GM21576 (cell line): ENCODE measurements around the gene ETV6.

Source experiments
- ATAC-seq: cut with Tn5 transposase; IDR thresholded peaks from one replicate; pipeline ENCODE4 v1.9.1; 2021; ENCODE audit warnings: mild to moderate bottlenecking, moderate library complexity; ENCODE audit not compliant: unreplicated experiment

The ETV6 gene

DNA sequence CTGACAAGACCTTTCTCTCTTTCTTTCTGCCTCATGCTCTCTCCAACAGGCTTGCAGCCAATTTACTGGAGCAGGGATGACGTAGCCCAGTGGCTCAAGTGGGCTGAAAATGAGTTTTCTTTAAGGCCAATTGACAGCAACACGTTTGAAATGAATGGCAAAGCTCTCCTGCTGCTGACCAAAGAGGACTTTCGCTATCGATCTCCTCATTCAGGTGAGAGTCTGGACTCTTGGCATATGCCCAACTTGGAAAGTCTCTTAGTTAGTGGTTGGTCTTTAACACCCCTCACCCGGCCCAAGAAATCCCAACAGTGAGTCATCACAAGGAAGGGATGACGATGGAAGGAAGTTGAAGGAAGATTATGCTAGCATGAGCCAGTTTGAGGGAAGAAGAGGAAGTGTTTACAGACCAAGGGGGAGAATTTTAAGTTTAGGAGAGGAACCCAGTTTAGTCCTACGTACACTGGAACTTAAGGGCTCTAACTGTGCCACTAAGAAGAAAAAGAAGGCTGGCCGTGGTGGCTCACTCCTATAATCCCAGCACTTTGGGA lies 189.7 kb downstream of the ETV6 start:
- no peak for ATAC-seq

DNA sequence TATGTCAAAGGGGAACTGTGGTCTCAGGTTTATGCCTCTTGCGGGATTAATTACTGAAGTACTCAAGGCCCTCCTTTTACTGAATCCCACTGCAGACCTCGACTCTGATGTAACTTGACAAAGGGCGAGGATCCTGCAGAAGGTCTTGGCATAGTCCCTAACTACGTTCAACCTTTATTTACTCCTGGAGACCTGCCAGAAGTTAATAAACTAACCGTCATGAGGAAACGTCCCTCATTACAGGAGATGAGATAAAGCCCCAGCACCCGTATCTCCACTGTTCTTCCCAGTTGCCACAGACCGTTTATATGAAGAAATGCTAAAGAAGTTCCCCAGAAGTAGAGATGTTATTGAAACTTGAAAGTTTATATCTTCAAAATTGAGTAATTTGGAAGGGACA lies 190.9 kb downstream of the ETV6 start:
- no peak for ATAC-seq

DNA sequence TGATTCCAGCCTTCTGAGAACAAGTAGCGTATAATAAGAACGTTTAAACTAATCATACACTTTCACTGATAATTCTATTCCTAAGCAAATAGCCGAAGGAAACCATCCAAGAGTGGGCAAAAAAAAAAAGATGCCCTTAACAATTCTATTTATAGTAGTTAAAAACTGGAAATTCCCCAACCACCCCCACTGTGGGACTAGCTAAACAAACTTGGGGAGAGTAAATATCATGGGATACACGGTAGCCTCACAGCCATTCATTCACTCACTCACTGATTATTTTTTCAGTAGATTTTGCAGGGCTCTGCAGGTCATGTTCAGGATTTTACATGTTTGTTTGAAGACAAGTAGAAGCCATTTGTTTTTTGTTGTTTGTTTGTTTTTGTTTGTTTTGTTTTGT lies 197.0 kb downstream of the ETV6 start:
- ATAC-seq: no peak

DNA sequence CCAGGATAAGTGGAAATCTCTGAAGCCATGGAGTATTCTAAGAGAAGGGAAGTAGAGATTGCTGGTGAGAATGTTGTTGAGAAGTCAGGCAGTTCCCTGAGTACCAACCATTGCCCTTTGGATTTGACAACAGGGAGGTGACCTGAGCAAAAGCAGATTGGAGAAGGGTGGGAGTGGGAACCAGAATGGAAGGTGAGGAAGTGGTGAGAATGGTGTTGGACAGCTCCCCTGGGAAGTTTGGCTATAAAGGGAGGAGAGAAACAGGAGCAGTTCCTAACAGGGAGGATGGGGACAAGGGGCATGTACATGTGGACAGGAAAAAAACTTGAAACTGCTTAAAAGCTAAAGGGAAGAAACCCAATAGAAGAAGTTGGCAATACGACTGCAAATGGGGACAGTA lies 198.1 kb downstream of the ETV6 start:
- no peak for ATAC-seq

DNA sequence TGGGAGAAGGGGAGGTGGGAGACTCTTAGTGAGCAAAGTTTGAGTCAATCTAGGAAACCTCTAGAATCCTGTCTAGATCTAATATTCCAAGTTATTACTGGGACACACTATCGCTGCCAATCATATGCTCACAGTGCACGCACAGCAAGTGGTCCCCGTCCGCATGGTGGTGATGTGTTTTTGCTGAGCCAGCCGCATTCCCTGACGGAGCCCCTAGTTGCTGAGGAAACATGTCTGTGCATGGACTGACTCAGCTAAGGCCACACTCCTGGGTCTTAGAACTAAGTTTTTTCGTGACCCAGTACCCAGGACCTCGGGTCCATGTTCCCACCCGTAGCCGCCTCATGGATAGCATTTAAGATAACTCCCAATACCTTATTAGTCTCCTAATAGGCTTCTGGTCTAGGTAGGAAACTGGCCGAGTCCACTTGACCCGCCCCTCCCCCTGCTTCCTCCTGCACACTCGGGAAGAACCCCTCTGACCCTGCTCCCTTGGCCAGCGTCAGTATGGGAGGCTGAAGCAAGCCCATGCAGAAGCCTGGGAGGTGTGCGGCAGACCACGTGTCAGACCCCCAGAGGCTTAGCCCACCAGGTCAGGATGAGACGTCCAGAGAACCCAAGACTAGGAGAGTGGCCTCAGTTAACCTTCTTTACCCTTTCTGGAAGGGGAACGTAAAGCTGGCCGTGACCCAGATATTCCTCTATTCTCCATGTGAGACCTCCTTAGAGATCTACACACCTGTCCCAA lies 200.5 kb downstream of the ETV6 start:
- no peak for ATAC-seq

DNA sequence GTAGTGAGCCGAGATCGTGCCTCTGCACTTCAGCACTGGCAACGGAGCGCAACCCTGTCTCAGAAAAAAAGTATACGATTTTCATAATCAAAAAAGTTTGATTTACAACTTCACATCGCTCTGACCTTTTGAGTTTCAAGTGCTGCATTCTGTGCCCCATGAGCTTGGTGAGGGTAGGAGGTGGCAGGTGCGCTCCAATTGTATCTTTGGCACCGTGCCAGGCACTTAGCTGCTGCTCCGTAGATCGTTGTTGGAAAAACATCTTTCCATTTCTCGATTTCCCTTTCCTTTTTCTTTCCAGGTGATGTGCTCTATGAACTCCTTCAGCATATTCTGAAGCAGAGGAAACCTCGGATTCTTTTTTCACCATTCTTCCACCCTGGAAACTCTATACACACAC lies 203.7 kb downstream of the ETV6 start:
- no peak for ATAC-seq

DNA sequence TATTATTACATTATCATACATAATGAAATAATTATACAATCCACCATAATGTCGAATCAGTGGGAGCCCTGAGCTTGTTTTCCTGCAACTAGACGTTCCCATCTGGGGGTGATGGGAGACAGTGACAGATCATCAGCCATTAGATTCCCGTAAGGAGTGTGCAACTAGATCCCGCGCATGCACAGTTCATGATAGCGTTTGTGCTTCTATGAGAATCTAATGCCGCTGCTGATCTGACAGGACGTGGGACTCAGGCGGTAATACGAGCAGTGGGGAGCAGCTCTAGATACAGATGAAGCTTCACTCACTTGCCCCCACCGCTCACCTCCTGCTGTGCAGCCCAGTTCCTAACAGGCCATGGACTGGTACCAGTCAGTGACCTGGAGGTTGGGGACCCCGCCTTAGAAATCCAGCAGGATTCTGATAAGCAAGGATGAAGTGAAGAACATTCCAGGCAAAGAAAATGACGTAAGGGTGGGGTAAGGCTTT lies 204.6 kb downstream of the ETV6 start:
- no peak for ATAC-seq

DNA sequence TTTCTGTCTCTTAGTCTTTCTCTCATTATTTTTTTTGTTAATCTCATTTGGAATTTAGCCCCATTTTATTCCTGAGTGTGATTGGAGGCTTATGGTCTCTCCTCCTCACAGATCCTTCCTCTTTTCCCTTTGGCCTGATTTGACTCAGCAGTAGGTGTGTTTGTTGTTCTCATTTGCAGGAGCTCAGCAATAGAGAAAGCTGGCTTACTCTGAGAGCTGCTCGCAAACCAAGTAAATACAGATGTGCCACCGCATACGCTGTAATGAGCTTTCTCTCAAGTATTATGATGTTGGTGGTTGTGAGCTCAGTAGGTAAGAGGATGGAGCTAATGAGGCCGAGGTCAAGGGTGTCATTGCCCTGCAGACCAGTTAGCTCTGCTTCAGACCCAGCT lies 206.5 kb downstream of the ETV6 start:
- ATAC-seq: peak; percentile 73

DNA sequence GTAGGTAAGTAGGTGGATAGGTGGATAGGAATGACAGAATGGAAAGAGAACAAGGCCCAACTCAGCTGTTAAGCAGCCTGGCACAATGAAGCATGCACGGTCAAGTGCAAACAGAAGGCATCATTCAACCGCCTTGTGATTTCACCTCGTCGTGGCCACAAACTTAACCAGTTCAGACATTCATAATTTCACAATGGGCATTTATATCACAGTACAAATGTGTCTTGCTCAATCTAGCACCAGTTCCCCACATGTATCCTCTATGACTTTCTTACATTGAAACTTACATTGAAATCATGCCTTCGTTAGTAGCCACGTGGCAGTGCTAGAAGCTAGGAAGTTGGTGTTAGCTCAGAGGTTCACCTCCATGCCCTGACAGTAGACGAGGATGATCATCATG lies 207.5 kb downstream of the ETV6 start:
- ATAC-seq: no peak

DNA sequence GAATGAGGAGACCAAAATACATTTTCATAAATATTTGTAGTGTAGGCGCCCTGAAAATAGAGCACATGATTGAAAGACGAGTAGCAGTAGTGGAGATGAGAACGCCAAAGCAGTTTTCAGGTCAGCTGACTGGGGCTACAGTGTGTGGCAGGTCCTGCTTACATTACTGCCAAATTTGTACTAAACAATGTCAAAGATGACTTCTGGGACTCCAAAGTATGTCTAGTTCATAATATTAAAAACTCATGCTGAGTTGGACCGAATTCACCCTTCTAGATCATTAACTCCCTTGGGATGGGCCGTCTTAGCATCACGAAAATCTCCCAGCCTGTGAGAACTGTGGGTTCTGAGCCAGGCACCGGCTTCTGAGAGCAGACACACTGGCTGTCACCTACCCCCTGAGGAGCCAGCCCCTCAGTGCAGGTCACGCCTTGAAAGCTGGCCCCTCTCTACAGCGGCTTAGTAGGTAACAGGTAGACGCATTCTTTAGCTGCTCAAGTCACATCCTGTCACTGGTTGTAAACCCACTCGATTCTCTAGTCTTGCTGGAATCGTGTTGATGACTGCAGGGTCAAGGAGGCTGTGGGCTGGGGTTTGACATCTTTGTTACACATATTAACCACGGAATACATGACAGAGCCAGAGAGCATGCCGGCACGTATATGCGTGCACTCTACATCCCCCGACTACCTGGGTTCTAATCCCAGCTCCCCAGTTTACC lies 210.4 kb downstream of the ETV6 start:
- ATAC-seq: no peak

DNA sequence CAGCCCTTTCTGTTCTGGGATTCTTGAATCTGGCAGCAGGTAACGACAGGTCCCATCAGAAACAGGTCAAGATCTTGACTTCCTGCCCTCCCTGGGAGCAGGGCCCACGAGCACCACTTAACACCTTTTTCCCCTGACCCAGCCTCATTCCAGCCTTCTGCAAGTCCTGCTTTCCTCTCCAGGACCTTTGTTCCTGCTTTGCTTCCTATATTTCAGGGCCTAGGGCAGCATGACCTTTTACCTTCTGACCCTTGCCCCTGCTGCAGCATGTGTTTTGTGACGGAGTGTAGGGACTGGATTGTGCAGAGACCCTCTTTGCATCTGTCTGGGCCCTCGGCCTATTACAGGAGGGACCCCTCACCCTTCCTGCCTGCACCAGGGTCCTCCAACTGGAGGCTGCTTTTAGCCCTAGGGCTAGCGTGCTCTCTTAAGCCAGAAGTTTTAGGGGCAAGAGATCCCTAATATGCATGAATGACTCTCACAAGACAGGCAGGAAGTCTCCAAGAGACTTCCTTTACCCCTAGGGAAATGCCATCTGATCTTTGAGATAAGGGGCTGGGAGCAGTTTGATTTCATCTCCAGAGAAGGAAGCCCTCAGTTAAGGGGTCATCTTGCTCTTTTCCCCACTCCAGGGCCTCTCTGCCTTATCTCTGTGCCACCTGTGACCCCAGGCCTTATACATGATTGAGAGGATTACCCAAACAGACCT lies 211.8 kb downstream of the ETV6 start:
- no peak for ATAC-seq

DNA sequence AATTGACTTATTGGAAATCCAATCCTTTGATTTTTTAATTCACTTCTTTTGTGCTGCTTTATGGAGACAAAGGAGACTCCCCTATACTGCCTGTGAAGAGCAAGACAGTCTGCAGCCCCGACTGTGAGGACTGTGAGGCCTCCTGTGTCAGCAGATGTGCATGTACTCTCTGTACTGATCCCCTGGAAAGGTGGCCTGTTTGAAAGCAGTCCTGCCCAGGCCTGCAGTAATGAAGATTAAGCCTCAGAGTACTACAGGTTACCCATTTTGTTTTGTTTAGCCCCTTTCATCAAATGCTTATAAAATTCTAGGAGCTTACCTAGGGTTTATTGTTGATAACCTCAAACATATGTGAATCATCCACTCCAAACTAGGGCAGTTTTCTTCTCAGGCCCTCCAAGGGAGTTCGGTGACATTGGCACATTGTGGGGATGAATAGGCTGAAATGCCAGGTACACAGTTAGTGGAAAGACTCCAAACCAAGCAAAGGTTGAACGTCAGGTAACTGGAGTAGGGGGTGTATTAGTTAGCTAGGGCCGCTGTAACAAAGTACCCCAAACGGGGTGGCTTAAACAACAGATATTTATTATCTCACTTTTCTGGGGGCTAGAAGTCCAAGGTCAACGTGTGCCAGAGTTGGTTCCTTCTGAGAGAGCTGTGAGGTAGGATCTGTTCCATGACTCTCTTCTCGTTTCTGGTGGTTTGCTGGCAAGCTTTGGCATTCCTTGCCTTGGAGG lies 212.6 kb downstream of the ETV6 start:
- no peak for ATAC-seq

DNA sequence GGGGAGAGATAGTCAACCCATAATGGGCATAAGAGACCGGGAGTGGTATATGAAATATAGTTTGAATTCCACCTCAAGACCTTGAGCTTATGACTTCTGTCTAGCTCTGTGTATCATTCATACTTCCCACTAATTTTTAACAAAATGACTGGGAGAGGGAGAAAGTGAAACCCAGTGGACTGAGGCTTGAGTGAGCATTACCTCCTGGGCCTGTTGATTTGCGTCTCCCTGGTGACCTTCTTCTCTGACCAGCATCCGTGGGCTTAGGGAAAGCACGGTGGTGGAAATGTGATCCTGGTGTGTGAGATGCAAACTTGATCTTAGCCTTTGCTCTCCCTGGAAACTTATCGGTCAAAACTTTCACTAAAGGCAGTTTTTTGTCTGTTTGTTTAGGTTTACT lies 213.3 kb downstream of the ETV6 start:
- no peak for ATAC-seq

DNA sequence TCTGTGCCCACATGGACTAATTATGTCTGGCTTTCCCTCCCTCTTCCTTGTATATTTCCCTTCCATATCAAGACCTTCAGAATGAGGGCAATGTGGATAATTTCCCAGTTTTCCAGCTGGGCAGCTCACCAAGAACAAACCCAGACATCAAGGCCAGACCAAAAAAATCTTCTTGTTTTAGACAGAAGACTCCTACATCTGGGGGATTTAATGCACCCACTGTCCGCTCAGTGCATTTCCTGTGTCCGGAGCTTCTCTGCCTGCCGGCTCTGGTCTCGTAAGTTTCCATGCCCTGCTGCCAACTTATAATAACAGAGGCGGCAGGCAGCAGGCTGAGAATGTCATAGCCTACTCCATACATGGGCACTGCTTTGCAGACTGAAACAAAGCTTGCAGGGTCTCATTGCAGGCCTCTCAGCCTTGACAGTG lies 214.0 kb downstream of the ETV6 start:
- ATAC-seq: no peak

DNA sequence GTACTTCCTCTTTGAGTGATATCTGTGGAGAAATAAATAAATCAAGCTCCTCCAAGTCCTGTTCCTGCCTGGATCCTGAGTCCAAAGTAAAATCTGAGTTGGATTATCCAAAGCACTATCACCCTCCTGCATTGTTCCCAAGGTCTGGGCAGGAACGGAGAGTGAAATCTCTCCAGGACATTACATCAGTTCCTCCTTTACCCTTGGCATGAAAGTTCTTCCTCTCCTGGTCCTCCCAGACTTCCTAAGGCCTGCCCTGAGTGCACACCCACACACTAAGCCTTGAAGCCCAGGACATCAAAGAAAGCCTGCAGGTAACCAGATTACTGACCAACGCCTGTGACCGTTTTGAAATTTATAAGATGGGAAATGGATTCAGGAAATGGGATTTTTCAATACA lies 214.5 kb downstream of the ETV6 start:
- no peak for ATAC-seq

DNA sequence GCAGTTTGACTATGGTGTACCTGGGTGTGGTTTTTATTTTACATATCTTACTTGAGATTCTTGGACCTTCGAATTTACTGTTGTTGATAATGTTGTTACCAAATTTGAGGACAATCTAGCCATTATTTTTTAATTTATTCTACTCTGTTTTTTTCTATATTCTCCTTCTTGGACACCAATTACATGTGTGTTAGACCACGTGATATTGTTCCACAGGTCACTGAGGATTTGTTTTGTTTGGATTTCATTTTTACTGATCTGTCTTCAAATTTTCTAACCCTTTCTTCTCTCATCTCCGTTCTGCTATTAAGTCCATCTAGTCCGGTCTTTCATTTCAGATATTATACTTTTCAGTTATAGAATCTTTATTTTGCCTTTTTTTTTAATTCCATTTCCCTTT lies 216.3 kb downstream of the ETV6 start:
- ATAC-seq: no peak

DNA sequence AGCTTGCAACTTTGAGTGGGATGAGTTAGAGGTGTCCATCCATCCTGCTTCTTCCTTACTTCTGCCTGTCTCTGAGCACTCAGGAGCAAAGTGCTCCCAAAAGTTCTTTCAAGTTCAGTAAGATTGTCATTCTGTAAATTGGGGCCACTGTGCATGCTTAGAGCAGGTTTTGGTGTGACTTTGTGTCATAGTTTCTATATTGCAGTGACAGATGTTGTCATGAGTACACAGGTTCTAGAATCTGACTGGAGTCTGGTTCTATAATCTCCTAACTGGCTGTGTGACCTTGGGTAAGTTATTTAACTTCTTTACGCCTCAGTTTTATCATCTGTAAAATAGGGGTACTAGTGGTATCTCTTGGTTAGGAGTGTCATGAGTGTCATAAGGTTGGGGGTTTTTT lies 218.6 kb downstream of the ETV6 start:
- ATAC-seq: no peak

DNA sequence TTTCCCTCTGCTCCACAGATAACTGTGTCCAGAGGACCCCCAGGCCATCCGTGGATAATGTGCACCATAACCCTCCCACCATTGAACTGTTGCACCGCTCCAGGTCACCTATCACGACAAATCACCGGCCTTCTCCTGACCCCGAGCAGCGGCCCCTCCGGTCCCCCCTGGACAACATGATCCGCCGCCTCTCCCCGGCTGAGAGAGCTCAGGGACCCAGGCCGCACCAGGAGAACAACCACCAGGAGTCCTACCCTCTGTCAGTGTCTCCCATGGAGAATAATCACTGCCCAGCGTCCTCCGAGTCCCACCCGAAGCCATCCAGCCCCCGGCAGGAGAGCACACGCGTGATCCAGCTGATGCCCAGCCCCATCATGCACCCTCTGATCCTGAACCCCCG lies 219.9 kb downstream of the ETV6 start:
- no peak for ATAC-seq

DNA sequence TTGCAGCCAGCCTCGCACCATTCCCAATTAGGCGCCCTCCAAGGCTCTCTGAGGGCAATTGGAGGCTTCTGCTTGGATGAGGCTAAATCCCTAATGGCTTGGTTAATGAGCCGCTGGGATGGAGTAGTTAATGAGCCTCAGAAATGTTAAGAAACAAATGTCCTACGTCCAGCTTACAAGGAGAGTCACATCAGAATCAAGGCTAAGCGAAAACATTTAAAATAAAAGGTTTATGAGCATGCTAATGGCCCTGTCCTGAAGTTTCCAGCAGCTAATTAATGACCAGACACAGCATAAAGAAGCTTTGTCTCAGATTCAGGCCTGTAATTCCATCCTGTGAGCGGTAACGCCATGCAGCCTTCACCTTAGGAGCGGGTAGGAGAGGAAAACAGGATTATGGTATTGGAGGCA lies 220.6 kb downstream of the ETV6 start:
- no peak for ATAC-seq

DNA sequence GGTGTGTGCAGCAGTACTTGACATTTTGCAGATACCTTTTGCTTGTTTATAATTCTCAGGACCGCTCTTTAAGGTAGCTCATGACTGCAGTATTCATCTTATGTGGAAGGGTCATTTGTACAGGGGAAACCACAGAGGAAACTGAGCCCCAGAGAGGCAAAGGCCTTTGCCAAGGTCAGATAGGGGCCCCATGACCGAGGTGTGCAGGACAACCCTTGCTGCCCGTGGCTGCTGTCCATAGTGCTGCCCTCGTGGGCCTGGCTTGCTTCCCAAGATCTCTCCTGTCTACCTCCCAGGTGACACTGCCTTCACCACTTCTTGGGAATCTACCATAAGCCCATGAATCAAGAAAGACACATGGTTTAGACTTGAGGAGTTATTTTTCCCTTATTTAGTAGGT lies 222.6 kb downstream of the ETV6 start:
- no peak for ATAC-seq

DNA sequence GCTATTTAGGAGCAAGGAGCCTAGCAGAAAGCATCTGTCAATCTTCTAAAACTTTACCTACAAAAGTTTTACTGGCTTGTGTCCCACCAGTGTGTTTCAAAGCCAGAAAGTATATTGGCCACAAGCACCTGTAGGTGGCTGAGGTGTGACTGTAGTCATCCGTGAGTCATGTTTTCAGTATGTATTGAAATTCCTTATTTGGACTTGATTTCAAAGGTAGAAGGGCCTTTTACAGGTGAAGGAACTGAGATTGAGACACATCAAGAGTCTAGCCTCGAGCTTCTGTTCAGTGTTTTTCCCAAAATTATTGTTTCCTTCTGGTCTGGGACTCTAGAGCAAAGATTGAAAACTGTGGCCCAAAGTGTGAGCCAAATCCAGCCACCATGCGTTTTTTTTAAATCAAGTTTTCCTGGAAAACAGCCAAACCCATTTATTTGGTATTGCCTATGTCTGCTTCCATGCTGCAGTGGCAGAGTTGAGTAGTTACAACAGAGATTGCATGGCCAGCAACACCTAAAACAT lies 226.0 kb downstream of the ETV6 start:
- ATAC-seq: no peak
